Type B pancreatic cell (in vitro differentiated cells): ENCODE results near the gene LRIG1. TPM values are rescaled to one million over a fixed set of nuclear protein-coding genes. Genes with fewer than 3 reads are reported as not detected.

Experiments used
- DNase-seq: peaks from one replicate; pipeline ENCODE4 v3.0.0; 2021; ENCODE audit warnings: mixed read lengths; ENCODE audit not compliant: unreplicated experiment; ENCODE audit errors: extremely low spot score
- H3K27ac Mint-ChIP-seq: 2 replicates; pipeline ENCODE4 v1.8.0; 2021; ENCODE audit warnings: mild to moderate bottlenecking, mixed read lengths
- H3K27me3 Mint-ChIP-seq: 2 replicates; pipeline ENCODE4 v1.8.0; 2021; ENCODE audit warnings: mixed read lengths
- H3K36me3 Mint-ChIP-seq: 2 replicates; pipeline ENCODE4 v1.8.0; 2021; ENCODE audit warnings: mixed read lengths
- H3K4me1 Mint-ChIP-seq: one replicate; pipeline ENCODE4 v1.8.0; 2021; ENCODE audit warnings: mixed read lengths; ENCODE audit not compliant: unreplicated experiment
- H3K4me3 Mint-ChIP-seq: 2 replicates; pipeline ENCODE4 v1.8.0; 2021; ENCODE audit warnings: mild to moderate bottlenecking, mixed read lengths
- H3K9me3 Mint-ChIP-seq: 2 replicates; pipeline ENCODE4 v1.8.0; 2021; ENCODE audit warnings: mixed read lengths
- total RNA-seq: library from RNA; stranded (reverse); gene quantifications from 2 replicates; pipeline ENCODE4 v1.2.1, GENCODE V29; 2021; ENCODE audit warnings: low replicate concordance
- TF ChIP-seq, protein P1 (sequence below): fragments of 200-600 bp; sonication (generic); conservative IDR thresholded peaks from 2 replicates; pipeline ENCODE4 v1.5.0; 2021; ENCODE audit warnings: antibody characterized with exemption, mild to moderate bottlenecking

The LRIG1 gene
- total RNA-seq, 1 donor from 2014 or later: 28.9 TPM

DNA sequence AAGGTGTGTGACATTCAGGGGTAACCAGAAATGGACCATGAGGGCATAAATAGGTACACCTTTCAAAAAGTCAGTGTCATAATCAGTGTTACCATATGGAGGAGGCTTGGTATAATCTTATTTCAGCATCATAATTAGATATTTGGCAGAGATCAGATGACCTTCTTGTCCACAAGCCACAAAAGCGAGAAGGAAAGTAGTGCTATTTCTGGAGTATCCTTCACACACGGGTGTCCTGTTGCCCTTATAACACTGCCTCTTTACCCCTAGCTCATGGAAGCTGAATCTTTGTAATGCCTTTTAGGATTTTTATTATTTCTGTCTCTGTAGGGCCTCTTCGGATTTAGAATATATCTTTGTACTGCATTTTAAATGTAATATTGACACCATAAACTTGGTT, 132.8 kb downstream of the LRIG1 start:
- Mint-ChIP-seq H3K4me1 (peaks cover 13% of the 10 kb centered on the region), H3K4me3 (no peak overlapping the region), H3K9me3 (no peaks in the 10 kb centered on the region), H3K27ac (no peak overlapping the region), H3K36me3 (peaks cover 7% of the 10 kb centered on the region), H3K27me3 (peaks cover 39% of the 10 kb centered on the region)
- DNase-seq: no peak
- TF ChIP-seq, protein P1, sequence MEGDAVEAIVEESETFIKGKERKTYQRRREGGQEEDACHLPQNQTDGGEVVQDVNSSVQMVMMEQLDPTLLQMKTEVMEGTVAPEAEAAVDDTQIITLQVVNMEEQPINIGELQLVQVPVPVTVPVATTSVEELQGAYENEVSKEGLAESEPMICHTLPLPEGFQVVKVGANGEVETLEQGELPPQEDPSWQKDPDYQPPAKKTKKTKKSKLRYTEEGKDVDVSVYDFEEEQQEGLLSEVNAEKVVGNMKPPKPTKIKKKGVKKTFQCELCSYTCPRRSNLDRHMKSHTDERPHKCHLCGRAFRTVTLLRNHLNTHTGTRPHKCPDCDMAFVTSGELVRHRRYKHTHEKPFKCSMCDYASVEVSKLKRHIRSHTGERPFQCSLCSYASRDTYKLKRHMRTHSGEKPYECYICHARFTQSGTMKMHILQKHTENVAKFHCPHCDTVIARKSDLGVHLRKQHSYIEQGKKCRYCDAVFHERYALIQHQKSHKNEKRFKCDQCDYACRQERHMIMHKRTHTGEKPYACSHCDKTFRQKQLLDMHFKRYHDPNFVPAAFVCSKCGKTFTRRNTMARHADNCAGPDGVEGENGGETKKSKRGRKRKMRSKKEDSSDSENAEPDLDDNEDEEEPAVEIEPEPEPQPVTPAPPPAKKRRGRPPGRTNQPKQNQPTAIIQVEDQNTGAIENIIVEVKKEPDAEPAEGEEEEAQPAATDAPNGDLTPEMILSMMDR: no peak

DNA sequence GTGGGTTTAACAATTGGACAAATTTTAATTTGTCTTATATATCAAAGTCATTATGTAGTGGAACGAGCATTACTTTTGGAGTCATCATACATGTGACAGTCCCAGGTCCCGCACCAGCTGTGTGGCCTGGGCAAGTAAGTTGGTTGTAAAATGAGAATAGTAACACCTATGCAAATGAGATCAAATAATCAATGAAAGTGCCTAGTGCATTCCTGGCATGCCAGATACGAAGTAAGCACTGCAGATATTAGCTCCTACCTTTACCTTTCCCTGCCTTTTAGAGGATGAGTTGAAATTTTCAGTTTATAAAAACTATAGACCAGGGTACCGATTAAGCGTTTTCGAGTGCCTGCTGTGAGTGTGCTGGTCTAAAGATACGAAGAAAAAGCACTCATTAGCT, 134.1 kb downstream of the LRIG1 start:
- Mint-ChIP-seq H3K27ac (no peak overlapping the region), H3K4me1 (peaks cover 21% of the 10 kb centered on the region), H3K36me3 (peaks cover 7% of the 10 kb centered on the region), H3K9me3 (no peaks in the 10 kb centered on the region), H3K4me3 (no peak overlapping the region), H3K27me3 (peaks cover 39% of the 10 kb centered on the region)
- TF ChIP-seq, protein P1: no peak
- no peak for DNase-seq

DNA sequence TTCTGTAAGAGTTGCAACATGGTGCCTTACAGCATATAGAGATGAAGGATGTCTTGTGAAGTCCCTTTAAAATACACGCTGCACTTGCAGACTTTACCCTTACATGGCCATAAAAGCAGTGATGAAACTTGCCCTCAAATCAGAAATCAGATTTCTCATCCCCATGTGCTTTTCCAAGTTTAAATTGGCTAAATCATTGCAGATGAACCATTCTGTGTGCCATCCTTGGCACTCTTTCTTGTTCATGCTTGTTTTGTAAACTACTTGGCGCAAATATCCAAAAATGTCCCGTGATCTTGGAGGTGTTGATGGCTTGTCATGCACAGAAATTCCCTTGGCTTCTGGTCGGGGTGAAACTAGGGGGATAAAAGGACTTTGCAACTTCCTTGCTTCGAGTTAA, 135.7 kb downstream of the LRIG1 start:
- no peak overlapping the region for H3K4me3 Mint-ChIP-seq
- no peak overlapping the region for H3K27ac Mint-ChIP-seq
- DNase-seq: no peak

DNA sequence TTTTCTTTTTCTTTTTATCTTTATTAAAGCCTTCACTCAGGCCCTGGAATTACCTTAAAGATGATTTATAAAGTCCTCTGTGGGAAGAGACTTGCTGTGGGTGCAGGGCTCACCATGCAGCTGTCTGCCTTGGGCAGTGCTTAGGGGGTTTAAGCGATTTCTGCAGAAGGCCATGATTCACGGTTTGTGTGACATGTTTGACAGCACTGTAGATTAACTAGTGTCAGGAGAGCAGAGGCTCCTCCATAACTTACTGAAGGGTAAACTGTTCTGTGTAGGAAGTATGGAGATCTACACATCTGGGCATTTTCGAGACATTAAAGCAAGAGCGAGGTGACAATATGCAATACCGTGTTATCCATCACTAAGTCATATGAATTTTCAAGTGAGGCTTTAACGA, 137.7 kb downstream of the LRIG1 start:
- H3K4me1 Mint-ChIP-seq: peaks cover 21% of the 10 kb centered on the region
- H3K9me3 Mint-ChIP-seq: no peaks in the 10 kb centered on the region
- no peaks in the 10 kb centered on the region for H3K36me3 Mint-ChIP-seq
- no peak for DNase-seq
- no peak overlapping the region for H3K4me3 Mint-ChIP-seq
- H3K27ac Mint-ChIP-seq: no peak overlapping the region
- TF ChIP-seq, protein P1: no peak
- H3K27me3 Mint-ChIP-seq: peaks cover 51% of the 10 kb centered on the region

More for the DNA sequence above, 135.7 kb downstream of the LRIG1 start:
- H3K27me3 Mint-ChIP-seq: peaks cover 41% of the 10 kb centered on the region
- no peaks in the 10 kb centered on the region for H3K9me3 Mint-ChIP-seq
- peaks cover 3% of the 10 kb centered on the region for H3K36me3 Mint-ChIP-seq
- H3K4me1 Mint-ChIP-seq: peaks cover 21% of the 10 kb centered on the region
- TF ChIP-seq, protein P1: no peak

DNA sequence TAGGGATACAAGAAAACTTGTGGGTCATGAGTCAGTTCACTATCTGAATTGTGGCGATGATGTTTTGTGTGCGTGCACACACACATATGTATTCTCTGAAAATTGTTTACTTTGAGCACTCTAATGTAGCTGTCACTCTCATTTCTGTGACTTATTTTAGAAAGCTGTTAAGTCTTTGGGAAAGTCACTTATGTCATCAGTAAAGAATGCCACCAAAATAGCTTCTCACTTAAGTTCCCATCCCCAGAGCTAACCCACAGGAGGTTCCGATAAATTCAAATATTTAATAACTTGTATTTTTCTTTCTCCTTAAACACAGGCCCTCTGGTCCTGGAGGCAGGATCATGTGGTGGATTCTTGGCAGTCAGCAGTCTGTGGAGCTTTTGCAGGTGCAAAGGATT, 138.3 kb downstream of the LRIG1 start:
- TF ChIP-seq, protein P1: no peak
- H3K27me3 Mint-ChIP-seq: peaks cover 49% of the 10 kb centered on the region
- H3K9me3 Mint-ChIP-seq: no peaks in the 10 kb centered on the region
- H3K4me1 Mint-ChIP-seq: peaks cover 21% of the 10 kb centered on the region
- no peak overlapping the region for H3K27ac Mint-ChIP-seq
- no peak for DNase-seq
- H3K4me3 Mint-ChIP-seq: no peak overlapping the region
- no peaks in the 10 kb centered on the region for H3K36me3 Mint-ChIP-seq

DNA sequence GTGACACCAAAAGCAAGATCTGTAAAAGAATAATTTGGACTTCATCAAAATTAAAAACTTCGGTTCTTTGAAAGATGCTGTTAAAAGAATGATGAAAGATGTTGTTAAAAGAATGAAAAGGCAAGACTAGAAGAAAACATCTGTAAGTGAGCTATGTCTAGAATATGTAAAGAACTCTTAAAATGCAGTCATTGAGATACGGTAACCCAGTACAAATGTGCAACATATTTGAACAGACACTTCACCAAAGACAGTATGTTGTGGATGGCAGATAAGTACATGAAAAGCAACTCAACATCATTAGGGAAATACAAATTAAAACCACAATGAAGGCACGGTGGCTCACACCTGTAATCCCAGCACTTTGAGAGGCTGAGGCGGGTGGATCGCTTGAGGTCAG, 139.5 kb downstream of the LRIG1 start:
- TF ChIP-seq, protein P1: no peak
- Mint-ChIP-seq H3K4me1 (peaks cover 21% of the 10 kb centered on the region), H3K9me3 (no peaks in the 10 kb centered on the region), H3K27ac (no peak overlapping the region), H3K4me3 (no peak overlapping the region), H3K36me3 (no peaks in the 10 kb centered on the region), H3K27me3 (peaks cover 42% of the 10 kb centered on the region)
- DNase-seq: no peak
